KG1 (cell line): Measurements from ENCODE around the gene PET100.

Experiments
- DNase-seq: peaks from one replicate; lab custom pipeline; 2025; lab: John Stamatoyannopoulos, UW

The PET100 gene

GRCh38 chr19:7650148-7650547 lies 20.6 kb downstream of the PET100 start:
- no peak for DNase-seq

- peak; percentile 81 for DNase-seq
Measured at GRCh38 chr19:7652061-7652641, 22.6 kb downstream of the PET100 start.

- DNase-seq: no peak
Measured at GRCh38 chr19:7654401-7654800, 24.8 kb downstream of the PET100 start.

GRCh38 chr19:7655581-7655980 lies 26.0 kb downstream of the PET100 start:
- peak; percentile 16 for DNase-seq

- DNase-seq: peak; percentile 26
Measured at GRCh38 chr19:7657131-7657751, 27.6 kb downstream of the PET100 start.

- DNase-seq: no peak
Measured at GRCh38 chr19:7658219-7658686, 28.7 kb downstream of the PET100 start.

GRCh38 chr19:7661744-7662538 lies 32.3 kb downstream of the PET100 start:
- no peak for DNase-seq

GRCh38 chr19:7662657-7663056 lies 33.1 kb downstream of the PET100 start:
- DNase-seq: no peak

GRCh38 chr19:7663706-7664105 lies 34.1 kb downstream of the PET100 start:
- DNase-seq: no peak

GRCh38 chr19:7665076-7665475 lies 35.5 kb downstream of the PET100 start:
- DNase-seq: no peak

GRCh38 chr19:7668842-7669241 lies 39.2 kb downstream of the PET100 start, which contains the start of gene RETN:
Gene RETN (plus strand): TSS chr19:7669049. CDS start chr19:7669327, 278 bp downstream.
- no peak for DNase-seq

GRCh38 chr19:7669641-7670040 lies 40.0 kb downstream of the PET100 start:
- DNase-seq: no peak

- DNase-seq: no peak
Measured at GRCh38 chr19:7670150-7670783, 40.7 kb downstream of the PET100 start.

- no peak for DNase-seq
Measured at GRCh38 chr19:7670790-7671189, 41.2 kb downstream of the PET100 start.

- DNase-seq: no peak
Measured at GRCh38 chr19:7672522-7672921, 42.9 kb downstream of the PET100 start.

- peak; percentile 24 for DNase-seq
Measured at GRCh38 chr19:7674010-7675005, 44.7 kb downstream of the PET100 start.

GRCh38 chr19:7676376-7676775 lies 46.8 kb downstream of the PET100 start:
- no peak for DNase-seq

GRCh38 chr19:7676854-7677253 lies 47.3 kb downstream of the PET100 start, which contains the start of gene MCEMP1:
Gene MCEMP1 (plus strand): TSS chr19:7677090. CDS start chr19:7677121, 31 bp downstream.
- no peak for DNase-seq

- DNase-seq: no peak
Measured at GRCh38 chr19:7677669-7678311, 48.2 kb downstream of the PET100 start.

- no peak for DNase-seq
Measured at GRCh38 chr19:7678971-7679751, 49.6 kb downstream of the PET100 start.
